ENCODE results near the gene ZNF512B. TPM values are rescaled to one million over a fixed set of nuclear protein-coding genes. Genes with fewer than 3 reads are reported as not detected.
"Not testable (repeated sequence)": the region's sequence is repeated elsewhere in the genome, so short reads cannot be mapped to it uniquely, and the experiment has no call there.

Gene ZNF512B, protein sequence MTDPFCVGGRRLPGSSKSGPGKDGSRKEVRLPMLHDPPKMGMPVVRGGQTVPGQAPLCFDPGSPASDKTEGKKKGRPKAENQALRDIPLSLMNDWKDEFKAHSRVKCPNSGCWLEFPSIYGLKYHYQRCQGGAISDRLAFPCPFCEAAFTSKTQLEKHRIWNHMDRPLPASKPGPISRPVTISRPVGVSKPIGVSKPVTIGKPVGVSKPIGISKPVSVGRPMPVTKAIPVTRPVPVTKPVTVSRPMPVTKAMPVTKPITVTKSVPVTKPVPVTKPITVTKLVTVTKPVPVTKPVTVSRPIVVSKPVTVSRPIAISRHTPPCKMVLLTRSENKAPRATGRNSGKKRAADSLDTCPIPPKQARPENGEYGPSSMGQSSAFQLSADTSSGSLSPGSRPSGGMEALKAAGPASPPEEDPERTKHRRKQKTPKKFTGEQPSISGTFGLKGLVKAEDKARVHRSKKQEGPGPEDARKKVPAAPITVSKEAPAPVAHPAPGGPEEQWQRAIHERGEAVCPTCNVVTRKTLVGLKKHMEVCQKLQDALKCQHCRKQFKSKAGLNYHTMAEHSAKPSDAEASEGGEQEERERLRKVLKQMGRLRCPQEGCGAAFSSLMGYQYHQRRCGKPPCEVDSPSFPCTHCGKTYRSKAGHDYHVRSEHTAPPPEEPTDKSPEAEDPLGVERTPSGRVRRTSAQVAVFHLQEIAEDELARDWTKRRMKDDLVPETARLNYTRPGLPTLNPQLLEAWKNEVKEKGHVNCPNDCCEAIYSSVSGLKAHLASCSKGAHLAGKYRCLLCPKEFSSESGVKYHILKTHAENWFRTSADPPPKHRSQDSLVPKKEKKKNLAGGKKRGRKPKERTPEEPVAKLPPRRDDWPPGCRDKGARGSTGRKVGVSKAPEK
- total RNA-seq = 4.5 and 6.1 TPM in 2 replicates

GRCh38 chr20:63969838-63970713, at the start of gene ZNF512B:
ZNF512B (minus strand) TSS chr20:63969930; CDS start chr20:63967950, 1,980 bp downstream.
- DNase-seq (ENCODE audit: low read depth) (no peak), FAIRE-seq (no peak)
- TF ChIP-seq, protein P1, sequence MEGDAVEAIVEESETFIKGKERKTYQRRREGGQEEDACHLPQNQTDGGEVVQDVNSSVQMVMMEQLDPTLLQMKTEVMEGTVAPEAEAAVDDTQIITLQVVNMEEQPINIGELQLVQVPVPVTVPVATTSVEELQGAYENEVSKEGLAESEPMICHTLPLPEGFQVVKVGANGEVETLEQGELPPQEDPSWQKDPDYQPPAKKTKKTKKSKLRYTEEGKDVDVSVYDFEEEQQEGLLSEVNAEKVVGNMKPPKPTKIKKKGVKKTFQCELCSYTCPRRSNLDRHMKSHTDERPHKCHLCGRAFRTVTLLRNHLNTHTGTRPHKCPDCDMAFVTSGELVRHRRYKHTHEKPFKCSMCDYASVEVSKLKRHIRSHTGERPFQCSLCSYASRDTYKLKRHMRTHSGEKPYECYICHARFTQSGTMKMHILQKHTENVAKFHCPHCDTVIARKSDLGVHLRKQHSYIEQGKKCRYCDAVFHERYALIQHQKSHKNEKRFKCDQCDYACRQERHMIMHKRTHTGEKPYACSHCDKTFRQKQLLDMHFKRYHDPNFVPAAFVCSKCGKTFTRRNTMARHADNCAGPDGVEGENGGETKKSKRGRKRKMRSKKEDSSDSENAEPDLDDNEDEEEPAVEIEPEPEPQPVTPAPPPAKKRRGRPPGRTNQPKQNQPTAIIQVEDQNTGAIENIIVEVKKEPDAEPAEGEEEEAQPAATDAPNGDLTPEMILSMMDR (IDR thresholded peaks at IDR 0.05; ENCODE audit: insufficient read depth, low read length, severe bottlenecking) = no peak
- Histone ChIP-seq H3K27me3 (ENCODE audit: control insufficient read depth, insufficient read depth, low read length) (no peaks in the 10 kb centered on the region), H3K4me3 (ENCODE audit: low read depth, low read length) (peak within 1 kb of the TSS; percentile 51), H3K36me3 (ENCODE audit: control insufficient read depth, insufficient read depth, low read length) (peaks cover 7% of the 10 kb centered on the region)

DNA sequence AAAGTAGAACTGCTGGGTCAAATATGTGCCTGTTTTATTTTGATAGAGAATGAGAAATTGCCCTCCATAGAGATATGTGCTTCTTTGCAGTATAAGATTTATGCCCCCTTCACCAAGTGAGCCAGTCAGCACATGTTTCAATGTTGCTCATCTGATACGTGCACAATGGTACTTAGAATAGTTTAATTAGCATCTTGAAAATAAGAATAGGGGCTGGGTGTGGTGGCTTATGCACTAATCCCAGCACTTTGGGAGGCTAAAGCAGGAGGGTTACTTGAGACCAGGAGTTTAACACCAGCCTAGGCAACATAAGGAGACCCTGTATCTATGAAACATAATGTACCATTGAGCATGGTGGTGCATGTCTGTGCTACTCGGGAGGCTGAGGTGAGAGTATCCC, 45.9 kb upstream of the ZNF512B start:
- H3K27me3 ChIP-seq (ENCODE audit: control insufficient read depth, insufficient read depth, low read length) = no peaks in the 10 kb centered on the region
- H3K4me3 ChIP-seq (ENCODE audit: low read depth, low read length) = no peak overlapping the region
- no peak for DNase-seq (ENCODE audit: low read depth)
- TF ChIP-seq, protein P1 (IDR thresholded peaks at IDR 0.05; ENCODE audit: insufficient read depth, low read length, severe bottlenecking) = no peak
- FAIRE-seq = no peak
- peaks cover 27% of the 10 kb centered on the region for H3K36me3 ChIP-seq (ENCODE audit: control insufficient read depth, insufficient read depth, low read length)

DNA sequence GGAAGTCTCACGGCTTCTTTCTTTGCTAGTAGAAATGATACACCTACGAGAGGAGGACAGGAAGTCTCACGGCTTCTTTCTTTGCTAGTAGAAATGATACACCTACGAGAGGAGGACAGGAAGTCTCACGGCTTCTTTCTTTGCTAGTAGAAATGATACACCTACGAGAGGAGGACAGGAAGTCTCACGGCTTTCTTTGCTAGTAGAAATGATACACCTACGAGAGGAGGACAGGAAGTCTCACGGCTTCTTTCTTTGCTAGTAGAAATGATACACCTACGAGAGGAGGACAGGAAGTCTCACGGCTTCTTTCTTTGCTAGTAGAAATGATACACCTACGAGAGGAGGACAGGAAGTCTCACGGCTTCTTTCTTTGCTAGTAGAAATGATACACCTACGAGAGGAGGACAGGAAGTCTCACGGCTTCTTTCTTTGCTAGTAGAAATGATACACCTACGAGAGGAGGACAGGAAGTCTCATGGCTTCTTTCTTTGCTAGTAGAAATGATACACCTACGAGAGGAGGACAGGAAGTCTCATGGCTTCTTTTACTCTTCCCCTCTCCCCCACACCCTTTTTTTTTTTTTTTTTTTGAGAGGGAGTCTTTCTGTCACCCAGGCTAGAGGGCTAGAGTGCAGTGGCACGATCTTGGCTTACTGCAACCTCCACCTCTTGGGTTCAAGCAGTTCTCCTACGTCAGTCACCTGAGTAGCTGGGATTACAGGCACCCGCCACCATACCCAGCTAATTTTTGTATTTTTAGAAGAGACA, 42.8 kb upstream of the ZNF512B start:
- not testable (repeated sequence) for H3K27me3 ChIP-seq (ENCODE audit: control insufficient read depth, insufficient read depth, low read length); FAIRE-seq; DNase-seq (ENCODE audit: low read depth); H3K4me3 ChIP-seq (ENCODE audit: low read depth, low read length)
- H3K36me3 ChIP-seq (ENCODE audit: control insufficient read depth, insufficient read depth, low read length) = peaks cover 24% of the 10 kb centered on the region

- DNase-seq (ENCODE audit: low read depth) (no peak), FAIRE-seq (no peak)
- no peaks in the 10 kb centered on the region for H3K27me3 ChIP-seq (ENCODE audit: control insufficient read depth, insufficient read depth, low read length)
- TF ChIP-seq, protein P1 (IDR thresholded peaks at IDR 0.05; ENCODE audit: insufficient read depth, low read length, severe bottlenecking) = no peak
- H3K36me3 ChIP-seq (ENCODE audit: control insufficient read depth, insufficient read depth, low read length) = peaks cover 25% of the 10 kb centered on the region
- H3K4me3 ChIP-seq (ENCODE audit: low read depth, low read length) = no peak overlapping the region
Observed at GRCh38 chr20:64011366-64011779, 41.6 kb upstream of the ZNF512B start.

GRCh38 chr20:64010711-64011237, 41.0 kb upstream of the ZNF512B start:
- H3K36me3 ChIP-seq (ENCODE audit: control insufficient read depth, insufficient read depth, low read length) = peaks cover 24% of the 10 kb centered on the region
- TF ChIP-seq, protein P1 (IDR thresholded peaks at IDR 0.05; ENCODE audit: insufficient read depth, low read length, severe bottlenecking) = no peak

More at GRCh38 chr20:64010711-64011237, 41.0 kb upstream of the ZNF512B start:
- Histone ChIP-seq H3K27me3 (ENCODE audit: control insufficient read depth, insufficient read depth, low read length) (no peaks in the 10 kb centered on the region), H3K4me3 (ENCODE audit: low read depth, low read length) (no peak overlapping the region)
- FAIRE-seq (no peak), DNase-seq (ENCODE audit: low read depth) (no peak)

Measured in bronchial epithelial cell (primary cell).